Gastrocnemius medialis (tissue), 4 donors: ENCODE measurements around the gene SMURF2.
A peak's percentile ranks its signal among the peaks of the same experiment; 100 is the strongest.

Source experiments
- CTCF ChIP-seq, 5 experiments: fragments of 450-650 bp in 3 of 5; fragments of 200-600 bp in 2 of 5; sonication (generic) in 2 of 5; IDR thresholded peaks in 4 of 5; conservative IDR thresholded peaks in 1 of 5; 1 replicate in 4 of 5; 2 replicates in 1 of 5; pipeline ENCODE4 v1.5.1; 2016 to 2019; ENCODE audit warnings: antibody characterized with exemption in 5 of 5, mild to moderate bottlenecking in 3 of 5, moderate library complexity in 3 of 5
- POLR2A ChIP-seq, 2 donors: fragments of 450-650 bp; IDR thresholded peaks; one replicate each; pipeline ENCODE4 v1.6.1; 2017; ENCODE audit warnings: antibody characterized with exemption in 2 of 2, mild to moderate bottlenecking in 2 of 2, moderate library complexity in 2 of 2

GRCh38 chr17:64506576-64507412, 155.3 kb downstream of the SMURF2 start, which contains the start of gene CEP95:
- no peak for TF ChIP-seq CTCF (IDR thresholded peaks at IDR 0.05 in 4 of 5, conservative IDR thresholded peaks at IDR 0.05 in 1 of 5)
- peak; percentile 82 to 83 for TF ChIP-seq POLR2A (IDR thresholded peaks at IDR 0.05)
